ENCODE data around the gene MYOCD. TPM values are rescaled to one million over a fixed set of nuclear protein-coding genes. Genes with fewer than 3 reads are reported as not detected.

The MYOCD gene
- total RNA-seq, 1 donor from 2014 or later: under 0.01 TPM

DNA sequence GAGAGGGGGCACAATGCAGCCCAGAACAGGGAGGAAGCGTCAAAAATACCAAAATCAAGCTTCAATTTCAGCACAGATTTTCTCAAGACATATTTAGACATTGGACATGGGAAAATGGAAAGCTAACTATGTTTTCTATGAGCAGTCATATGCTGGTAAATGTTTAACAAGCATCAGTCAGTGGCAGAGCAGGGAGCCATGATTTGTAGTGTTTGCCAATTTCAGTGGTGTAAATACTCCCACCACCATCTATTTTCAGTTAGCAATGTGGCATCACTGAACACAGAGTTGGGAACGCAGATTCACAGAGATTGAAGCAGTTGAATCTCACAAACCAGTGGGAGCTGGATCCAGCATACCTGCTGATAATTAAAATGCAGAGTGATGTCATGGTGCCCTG lies 24.6 kb upstream of the MYOCD start:
- no peak for DNase-seq (ENCODE audit: low read depth in 2 of 2)

DNA sequence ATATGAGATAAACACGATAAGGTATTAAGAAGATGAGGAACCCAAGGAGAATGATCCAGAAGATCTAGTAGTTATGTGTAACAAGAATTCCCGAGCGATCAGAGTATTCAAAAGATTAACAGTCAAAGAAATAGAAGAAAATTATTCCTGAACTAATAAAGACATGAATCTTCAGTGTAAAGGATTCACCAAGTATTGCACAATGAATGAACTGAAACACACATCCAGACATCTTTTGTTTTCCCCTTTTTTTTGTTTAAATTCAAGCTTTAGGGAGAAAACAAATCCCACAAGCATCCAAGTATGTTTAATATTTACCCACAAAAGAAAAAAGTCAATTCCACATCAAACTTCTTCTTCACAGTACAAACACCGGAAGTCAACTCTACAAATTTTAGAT lies 23.7 kb upstream of the MYOCD start:
- no peak for DNase-seq (ENCODE audit: low read depth in 2 of 2)

DNA sequence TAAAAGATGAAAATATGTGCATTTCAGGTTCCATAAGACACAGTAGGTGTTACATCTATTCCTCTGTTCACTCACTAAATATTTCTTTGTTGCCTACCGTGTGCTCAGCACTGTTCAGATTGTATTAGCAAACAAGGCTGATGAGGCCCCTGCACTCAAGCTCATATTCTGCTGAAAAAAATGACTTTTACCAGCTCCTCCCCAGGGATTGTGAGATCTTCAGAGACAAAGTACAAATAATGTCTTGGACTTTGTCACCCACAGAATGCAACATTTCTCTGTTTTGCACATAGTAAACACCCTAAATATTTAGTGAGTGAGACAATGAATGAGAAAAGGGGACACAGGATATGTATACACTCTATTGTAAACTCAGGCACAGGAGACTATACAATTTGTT lies 21.9 kb upstream of the MYOCD start:
- no peak for DNase-seq (ENCODE audit: low read depth in 2 of 2)

DNA sequence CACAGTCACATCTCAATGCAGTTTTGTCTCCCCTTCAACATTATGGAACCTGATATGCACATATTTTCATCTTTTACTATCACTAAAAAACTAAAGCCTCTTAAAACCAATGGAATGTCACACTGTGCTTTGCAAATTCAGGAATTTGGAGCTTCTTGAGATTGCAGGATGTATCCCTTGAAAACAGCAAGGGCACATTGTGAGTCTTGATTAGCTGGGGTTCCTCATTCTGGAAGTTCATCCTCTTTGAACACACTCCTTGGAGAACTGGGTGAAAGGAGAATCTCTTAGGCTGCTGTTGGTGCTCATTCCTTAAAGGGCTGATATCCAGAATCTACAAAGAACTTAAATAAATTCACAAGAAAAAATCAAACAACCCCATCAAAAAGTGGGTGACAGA lies 21.1 kb upstream of the MYOCD start:
- DNase-seq (ENCODE audit: low read depth in 2 of 2): no peak

DNA sequence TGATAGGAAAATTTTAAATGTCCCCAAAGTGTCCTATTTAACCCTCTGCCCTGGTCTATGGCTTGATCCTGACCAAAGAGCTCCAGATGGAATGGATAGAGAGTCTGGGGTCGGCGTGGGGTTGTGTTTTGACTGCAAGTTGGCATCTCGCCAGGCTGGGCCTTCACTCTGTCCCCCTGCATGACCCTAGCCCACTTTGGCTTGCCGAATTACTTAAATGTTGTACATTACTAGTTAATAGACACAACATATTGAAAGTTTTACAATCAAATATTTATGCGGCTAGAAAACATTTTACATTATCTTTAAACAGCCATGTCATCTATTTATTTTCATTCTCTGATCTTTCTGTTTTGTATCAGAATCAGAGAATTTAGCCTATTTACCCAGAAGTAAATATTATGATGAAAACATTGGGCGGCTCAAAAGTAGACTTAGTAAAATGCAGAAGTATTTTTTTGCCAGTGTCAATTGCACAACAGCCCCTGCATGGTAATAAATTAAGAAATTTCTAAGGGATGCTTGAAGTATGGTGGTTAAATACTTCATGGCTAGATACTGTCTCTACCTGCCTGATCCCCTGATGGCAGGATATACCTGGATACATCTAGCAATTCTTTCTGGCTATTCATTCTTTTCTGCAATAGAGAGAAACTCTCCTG lies 18.8 kb upstream of the MYOCD start:
- no peak for DNase-seq (ENCODE audit: low read depth in 2 of 2)

DNA sequence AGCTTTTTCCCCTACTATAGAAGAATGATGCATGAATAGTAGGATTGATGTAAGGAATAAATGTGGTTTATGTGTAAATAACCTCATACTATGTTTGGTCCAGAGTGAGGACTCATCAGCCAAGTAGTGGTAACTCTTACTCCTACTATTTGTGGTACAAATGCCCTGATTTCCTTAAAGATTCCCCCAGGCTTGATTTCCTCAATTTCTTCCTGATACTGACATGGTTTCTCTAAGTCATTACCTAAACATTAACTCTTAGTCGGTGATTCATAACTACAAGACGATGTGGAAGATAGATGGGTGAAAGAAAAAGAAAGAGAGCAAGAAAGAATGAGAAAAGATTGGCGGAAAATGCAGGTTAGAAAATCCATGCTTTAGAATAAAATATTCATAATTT lies 17.2 kb upstream of the MYOCD start:
- no peak for DNase-seq (ENCODE audit: low read depth in 2 of 2)

DNA sequence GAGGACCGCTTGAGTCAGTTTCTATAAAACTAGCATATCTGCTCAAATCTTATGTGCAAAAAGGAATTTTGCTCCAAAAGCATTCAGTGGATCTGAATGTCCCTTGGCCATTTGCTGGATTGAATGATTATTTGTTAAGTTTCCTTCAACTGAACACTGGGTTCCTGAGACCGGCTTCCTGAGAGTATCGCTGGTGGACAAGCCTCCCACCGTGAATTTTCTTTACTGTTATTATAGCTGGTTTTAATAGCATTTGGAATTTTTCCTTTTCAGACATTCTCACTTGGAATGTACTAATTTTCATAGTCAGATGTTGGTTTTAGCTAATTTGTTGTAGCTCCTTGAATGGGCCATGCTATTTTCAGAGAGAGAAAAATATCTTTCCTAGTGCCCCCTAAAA lies 9.8 kb upstream of the MYOCD start:
- no peak for DNase-seq (ENCODE audit: low read depth in 2 of 2)

DNA sequence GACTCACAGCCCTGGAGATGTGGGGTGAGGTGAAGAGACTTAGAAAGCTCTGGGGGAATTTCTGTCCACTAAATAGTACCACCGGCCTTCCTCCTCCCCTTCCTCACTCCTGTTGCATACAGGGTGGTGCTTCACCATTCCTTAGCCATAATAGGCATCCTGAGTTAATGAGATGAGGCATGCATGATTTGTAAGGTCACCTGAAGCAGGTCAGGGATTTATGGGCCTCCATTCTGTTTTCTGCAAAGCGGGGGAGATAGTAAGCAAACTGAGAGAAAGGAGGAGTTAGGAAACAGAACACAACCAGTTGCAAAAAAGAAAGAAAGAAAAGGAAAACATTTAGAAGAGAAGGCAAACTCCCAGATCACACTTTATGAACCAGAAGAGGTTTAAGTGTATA lies 9.3 kb upstream of the MYOCD start:
- DNase-seq (ENCODE audit: low read depth in 2 of 2): no peak

DNA sequence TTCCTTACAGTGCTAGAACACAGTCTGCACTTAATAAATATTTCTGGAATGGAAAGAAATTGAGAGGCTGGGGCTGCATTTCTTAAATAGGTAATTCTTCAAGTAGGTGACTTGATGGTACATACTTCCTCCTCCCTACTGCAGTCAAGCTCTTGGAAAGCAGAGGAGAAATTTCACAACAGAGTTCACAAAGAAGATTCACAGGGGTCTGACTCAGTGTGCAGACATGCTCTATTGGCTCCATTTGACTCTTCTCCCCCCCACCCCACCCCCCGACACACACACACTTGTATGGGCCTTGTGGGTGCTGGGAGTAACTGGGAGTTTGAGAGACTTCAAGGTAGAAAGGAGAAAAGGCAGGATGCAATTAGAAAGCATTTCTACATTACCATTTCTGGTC lies 6.2 kb upstream of the MYOCD start:
- DNase-seq (ENCODE audit: low read depth in 2 of 2): no peak

DNA sequence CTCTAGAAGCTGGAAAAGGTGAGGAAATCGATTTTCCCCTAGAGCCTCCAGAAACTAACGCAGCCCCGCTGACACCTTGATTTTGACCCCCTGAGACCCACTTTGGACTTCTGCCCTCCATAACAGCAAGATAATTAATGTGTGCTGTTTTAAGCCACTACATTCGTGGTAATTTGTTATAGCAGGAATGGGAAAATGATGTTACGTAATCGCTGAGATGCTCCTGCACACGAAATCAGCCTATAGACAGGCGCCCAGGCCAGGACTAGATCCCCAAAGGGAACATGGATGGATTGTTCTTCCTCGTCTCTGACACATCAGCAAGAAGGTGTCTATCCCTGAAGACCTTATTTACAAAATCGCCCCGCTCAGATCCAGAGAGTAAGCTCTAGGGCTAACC lies 1.4 kb upstream of the MYOCD start:
- DNase-seq (ENCODE audit: low read depth in 2 of 2): no peak

DNA sequence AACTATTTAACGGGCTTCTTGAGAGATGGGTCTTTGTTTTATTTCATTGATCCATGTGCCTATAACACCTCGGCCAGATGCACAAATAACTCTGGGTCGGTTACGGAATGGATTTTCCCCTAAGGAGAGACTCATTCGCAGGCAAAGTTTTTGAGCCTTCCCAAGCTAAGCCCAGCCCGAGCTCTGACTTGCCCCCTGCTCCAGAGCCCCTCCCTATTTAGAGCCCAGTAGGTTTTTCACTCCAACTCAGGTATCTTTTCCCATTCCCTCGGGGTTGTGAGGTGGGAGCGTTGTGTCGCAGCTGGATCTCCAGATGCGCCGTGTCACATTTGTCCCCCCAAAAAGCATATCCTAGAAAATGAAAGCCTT lies 812 bp upstream of the MYOCD start:
- no peak for DNase-seq (ENCODE audit: low read depth in 2 of 2)

DNA sequence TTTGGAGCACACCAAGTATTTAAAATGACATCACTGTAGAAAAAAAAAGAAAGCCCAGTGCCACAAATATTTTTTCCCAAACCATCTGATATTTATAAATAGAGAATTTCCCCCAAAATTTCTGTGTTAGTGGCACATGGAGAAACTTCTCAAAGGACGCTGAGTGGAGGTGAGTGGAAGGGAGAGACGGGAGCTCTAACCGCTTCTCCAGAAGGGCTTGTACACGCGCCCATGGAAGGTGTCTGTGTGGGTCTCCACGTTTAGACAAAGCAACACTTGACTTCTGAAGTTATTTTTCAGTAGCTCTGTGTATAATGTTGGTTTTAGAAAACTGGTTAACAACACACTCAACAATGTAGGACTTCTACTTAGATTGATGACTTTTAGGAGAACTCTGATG lies 1.0 kb downstream of the MYOCD start:
- no peak for DNase-seq (ENCODE audit: low read depth in 2 of 2)

DNA sequence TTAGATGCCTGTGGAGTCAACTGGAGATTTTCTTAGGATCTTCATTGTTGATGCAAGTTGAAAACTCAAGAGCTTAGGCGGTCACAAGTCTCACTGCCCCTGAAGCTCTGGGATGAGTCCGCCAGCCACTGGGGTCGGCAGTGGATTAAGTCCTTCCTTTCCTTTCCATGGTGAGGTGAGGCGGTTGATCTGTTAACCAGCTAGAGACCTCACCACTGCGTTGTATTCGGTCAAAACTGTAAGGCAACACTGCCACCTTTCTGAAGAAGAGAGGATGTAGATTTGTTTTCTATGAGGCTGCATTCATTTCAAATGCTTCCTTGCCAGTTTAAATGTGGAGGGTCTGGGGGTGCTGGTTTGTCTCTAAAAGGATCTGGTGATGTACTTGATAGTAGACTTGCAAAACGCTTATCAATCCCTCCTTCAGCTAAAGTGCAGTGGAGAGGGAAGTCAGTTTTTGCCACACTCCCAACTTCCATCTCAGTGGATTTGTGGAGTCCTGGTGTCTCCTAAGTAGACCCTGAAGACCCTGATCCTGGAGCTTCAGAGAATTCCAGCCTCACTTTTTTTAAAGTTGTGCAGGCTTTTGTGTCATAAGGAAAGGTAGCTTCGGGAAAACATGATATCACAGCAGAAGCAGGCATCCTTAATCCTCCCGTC lies 1.7 kb downstream of the MYOCD start:
- DNase-seq (ENCODE audit: low read depth in 2 of 2): peak; percentile 24 to 32

DNA sequence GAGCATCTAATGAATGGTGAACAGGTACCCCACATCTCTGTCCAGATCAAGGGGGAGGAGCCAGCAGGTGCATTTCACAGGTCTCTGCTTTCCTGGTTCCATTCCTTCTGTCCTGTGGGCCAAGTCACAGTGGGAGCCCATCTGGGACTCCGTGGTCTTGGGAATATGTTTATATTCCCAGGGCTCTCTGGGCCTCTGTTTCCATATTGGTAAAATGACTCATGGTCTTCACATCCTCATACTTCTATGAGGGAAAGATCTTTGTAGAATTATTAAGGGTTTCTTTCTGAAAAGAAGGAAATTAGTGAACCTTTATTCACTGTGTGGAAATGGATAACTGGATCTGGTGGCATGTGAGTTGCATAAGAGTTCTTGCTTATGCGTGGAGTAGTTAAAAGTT lies 6.2 kb downstream of the MYOCD start:
- DNase-seq (ENCODE audit: low read depth in 2 of 2): no peak

DNA sequence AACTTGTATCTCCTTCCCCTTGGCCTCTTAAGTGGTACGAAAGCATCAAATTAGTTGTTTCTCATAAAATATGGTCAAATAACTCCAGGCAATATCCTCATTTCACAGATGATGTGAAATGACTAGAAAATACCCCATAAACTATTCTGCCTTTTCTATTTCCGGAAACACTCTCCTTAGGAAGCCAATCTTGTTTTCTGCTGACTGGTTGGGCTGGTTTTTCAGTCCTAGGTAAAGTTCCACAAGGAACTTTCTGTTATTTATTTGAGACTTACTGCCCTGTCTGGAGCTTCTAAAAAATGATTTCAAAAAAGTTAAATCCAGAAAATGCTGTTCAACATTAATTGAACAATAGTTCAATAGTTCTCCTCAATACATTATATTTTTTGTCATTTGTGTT lies 7.3 kb downstream of the MYOCD start:
- DNase-seq (ENCODE audit: low read depth in 2 of 2): no peak

DNA sequence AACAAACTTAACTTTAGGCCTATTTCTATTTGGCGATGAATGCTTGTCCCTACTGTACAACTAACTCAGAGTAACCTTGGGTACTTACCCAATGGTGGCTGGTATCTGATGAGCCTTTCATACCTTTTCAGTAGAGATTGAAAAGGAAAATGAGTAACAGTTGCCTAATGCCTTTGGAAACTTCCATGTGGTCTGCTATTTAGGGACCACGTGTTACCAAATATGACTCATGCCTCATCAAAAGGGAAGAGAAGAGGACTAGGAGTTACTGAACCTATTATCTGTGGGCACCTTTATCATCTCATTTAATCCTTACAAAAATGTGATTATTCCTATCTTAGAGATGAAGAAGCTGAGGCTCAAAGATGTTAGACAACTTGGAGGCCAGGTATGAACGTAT lies 8.1 kb downstream of the MYOCD start:
- DNase-seq (ENCODE audit: low read depth in 2 of 2): no peak

DNA sequence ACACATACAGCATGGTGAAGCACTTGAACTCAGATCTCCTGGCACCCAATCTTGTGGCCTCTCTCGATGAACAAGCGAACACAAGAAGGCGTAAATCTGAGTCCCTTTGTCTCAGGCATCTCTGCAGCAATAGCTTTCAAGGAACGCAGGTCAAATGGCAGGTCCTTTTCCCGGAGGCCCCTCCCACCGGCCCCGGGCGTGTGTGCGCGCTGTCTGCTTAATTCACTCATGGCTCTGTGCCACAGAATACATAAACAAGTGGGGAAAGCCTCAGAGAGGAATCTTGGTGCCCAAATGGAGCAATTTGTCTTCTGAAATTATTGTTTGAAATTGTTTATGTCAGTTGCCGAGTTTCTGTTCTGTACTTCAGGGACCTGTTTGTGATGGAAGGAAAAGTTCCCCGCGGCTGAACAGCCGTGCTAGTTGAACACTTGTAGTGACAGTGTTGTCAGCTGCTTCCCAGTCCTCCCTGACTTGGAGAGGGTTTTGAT lies 14.8 kb downstream of the MYOCD start:
- no peak for DNase-seq (ENCODE audit: low read depth in 2 of 2)

DNA sequence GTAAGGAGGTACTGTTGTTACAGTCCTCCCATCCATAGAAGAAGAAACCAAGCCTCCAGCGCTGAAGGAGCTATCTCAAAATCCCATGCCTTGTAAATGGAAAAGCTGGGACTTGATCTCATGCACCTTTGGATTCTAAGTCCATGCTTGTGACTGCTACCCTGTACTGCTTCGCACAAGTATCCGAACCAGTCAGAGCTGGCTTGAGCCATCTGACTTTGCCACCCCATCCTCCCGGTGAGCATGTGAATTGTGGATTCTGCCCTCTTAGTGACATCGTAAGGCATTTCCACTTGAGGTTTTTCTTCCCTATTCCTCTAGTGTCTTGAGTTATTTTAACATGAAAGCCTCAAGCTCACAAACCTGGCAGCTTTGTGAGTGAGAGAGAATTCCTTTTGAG lies 15.3 kb downstream of the MYOCD start:
- no peak for DNase-seq (ENCODE audit: low read depth in 2 of 2)

DNA sequence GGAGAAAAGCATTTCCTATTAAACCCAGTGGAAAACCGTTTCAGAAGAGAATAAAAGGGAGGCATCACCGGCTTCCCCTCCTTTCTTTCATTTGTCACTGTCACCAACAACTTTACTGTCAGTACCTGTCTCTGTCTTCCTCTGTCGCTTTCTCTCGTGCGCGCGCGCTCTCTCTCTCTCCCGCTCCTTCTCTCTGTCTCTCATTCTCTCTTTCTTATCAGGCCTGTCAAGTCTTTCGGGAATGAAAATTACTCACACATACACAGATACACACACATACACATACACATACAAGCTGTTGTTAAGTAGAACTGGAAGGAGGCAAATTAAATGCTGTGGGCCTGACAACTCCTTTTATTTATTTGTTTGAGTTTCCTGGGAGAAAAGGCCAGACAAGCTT lies 17.6 kb downstream of the MYOCD start:
- no peak for DNase-seq (ENCODE audit: low read depth in 2 of 2)

DNA sequence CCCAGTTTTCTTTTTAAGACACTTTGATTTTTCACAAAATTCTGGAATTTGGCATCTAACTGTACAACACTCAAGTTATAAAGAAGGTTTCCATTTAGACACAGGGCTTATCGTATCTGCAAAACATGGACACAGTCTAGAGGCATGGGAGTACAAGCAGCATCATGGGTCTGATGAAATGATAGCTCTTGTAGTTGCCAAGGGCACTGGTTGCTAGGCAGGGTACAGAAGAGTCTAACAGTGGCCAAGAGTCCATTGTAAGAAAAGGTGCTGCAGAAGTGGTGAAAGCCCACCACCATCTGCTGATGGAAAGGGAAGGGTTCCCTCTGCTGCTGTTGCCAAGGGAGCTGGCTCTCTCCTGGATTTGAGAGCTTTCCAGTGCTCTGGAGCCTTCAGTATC lies 20.8 kb downstream of the MYOCD start:
- no peak for DNase-seq (ENCODE audit: low read depth in 2 of 2)

DNA sequence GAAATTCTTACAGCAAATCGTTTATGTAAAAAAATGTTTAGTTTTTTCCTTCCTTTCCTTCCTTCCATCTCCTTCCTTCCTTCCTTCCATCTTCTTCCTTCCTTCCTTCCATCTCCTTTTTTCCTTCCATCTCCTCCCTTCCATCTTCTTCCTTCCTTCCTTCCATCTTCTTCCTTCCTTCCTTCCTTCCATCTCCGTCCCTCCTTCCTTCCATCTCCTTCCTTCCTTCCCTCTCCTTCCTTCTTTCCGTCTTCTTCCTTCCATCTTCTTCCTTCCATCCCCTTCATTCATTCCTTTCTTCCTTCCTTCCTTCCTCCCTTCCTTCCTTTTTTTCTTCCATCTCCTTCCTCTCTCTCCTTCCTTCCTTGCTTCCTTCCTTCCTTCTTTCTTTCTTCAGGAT lies 22.7 kb downstream of the MYOCD start:
- no peak for DNase-seq (ENCODE audit: low read depth in 2 of 2)

DNA sequence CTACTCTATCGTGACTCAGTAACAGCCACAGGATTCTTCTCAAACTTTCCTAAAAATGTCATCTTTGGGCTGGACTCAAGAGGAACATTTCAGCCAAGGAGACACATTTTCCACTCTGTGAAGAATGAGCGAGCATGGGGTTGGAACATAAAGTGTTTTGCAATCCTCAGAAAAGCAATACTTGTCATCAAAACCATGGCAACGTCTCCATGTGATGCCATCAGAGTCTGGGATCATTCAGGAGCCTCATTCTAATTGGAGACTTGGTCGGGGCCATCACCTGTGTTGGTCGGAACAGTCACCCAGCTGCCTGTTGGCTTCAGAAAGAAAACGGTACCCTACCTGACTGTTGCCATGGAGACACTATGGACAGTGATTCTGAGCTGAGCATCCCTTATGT lies 25.5 kb downstream of the MYOCD start:
- no peak for DNase-seq (ENCODE audit: low read depth in 2 of 2)

DNA sequence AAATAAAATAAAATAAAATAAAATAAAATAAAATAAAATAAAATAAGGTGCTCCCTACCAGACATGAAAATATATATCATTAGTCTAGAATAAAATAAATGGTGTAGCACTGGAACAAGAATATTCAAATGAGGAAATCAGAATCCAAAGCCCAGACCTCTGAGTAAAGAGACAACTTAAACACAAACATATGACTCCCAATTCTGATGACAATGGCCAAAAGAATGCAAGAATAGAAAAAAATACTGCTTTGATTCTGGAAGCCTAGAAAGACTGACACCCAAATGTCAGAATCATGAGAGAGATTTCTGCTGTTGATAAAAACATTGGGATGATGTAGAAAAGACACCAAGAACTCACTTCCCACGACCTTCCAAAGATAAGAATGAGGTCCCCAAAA lies 27.9 kb downstream of the MYOCD start:
- no peak for DNase-seq (ENCODE audit: low read depth in 2 of 2)

DNA sequence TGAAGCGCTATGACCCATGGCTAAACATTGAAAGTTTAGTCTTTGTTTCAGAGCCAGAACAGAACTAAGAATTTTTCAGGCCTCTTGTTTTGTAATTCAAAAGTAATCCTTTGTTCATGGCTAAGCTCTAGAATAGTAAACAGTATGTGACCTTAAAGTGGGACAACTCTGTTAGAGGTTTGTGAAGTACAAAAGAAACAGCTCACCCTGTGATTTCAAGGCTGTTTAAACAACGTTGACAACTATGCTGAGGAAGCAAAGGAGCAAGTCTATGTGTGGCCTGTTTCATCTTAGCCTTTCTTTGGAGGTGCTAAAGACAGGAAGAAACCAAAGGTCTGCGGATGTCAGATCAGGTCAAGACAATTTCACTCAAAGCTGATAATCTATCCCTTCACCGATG lies 40.4 kb downstream of the MYOCD start:
- DNase-seq (ENCODE audit: low read depth in 2 of 2): no peak

All from dermis microvascular lymphatic vessel endothelial cell (primary cell).